Activated naive CD4-positive, alpha-beta T cell treated with anti-CD3 and anti-CD28 coated beads, Interleukin-2, amount 50 U/mL, for 16 hours (primary cell): ENCODE measurements around the gene PVALEF.

Source experiments
- DNase-seq: peaks from one replicate; pipeline ENCODE4 v3.0.0-alpha.2; 2020

PVALEF gene

DNA sequence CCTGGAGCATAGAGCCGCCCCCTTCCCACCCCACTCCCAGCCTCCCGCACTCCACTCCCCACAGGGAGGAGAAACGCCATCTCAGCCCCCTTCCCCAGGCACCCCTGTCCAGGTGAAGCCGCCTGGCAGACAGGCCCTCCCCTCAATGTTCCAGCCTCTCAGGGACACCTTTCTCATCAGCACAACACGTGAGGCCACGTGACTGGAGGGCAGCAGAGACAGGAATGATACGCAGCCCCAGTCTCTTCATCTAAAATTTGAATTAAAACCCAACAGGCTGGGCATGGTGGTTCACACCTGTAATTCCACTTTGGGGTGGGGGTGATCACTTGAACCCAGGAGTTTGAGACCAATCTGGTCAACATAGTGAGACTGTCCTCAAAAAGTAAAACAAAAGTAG is 20.9 kb downstream of the PVALEF start:
- DNase-seq, result no peak

GRCh38 chr17:81187120-81187519 is 21.8 kb downstream of the PVALEF start:
- DNase-seq, result no peak

DNA sequence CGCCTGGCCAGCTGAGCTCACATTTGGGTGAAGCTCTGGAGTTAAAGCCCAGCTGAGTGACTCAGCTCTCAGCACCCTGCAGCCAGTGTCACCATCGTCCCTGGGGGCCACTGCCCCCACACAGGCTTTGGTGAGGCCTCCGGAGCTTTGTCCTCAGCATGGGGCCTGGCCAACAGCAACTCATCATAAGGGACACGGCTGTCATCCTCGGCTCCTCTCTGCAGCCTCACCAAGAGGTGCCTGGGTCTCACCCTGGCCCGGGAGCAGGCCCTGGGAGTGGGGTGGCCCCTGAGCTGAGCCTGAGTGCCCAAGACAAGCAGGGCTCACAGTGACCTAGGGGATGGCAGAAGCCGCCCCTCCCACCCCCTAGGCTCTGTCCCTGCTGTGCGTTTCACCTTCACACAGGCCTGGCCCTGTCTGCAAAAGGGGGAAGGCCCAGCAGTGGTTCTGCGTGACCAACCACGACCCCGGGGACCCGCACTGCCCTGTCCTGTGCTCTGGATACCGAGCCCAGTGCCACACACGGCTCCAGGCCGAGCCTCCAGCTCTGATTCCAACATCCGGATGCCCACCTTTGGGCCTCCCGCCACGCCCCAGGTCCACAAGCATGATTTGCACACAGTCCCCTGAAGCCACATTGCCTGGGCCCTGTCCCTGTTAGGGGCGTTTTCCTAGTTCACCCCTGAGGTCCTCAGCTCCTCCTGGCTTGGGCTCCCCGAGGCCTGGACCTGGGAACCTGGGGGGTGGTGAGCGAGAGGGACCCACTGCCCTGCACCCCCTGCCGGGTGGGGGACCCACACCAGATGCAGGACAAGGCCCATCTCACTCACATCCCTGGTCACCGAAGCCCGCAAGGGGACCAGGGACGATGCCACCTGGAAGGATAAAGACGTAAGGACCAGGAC is 22.5 kb downstream of the PVALEF start:
- no peak for DNase-seq

DNA sequence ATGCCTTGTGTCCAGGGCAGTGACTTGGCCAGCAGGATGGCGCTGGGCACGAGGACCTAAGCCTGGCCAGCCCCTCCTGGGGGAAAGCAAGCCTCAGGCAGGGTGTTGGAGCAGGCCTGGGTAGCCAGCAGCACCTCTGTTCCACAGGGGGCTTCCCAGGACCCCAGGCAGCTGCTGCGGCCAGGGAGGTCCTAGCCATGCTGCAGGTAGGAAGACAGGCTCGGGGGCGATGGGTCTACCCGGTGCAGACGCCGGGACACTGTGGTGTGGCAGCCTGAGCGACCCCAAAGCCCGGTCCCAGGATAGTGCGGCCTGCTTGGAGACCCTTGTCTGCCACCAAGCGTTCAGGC is 23.2 kb downstream of the PVALEF start:
- no peak for DNase-seq

GRCh38 chr17:81189016-81189415 is 23.7 kb downstream of the PVALEF start:
- no peak for DNase-seq

DNA sequence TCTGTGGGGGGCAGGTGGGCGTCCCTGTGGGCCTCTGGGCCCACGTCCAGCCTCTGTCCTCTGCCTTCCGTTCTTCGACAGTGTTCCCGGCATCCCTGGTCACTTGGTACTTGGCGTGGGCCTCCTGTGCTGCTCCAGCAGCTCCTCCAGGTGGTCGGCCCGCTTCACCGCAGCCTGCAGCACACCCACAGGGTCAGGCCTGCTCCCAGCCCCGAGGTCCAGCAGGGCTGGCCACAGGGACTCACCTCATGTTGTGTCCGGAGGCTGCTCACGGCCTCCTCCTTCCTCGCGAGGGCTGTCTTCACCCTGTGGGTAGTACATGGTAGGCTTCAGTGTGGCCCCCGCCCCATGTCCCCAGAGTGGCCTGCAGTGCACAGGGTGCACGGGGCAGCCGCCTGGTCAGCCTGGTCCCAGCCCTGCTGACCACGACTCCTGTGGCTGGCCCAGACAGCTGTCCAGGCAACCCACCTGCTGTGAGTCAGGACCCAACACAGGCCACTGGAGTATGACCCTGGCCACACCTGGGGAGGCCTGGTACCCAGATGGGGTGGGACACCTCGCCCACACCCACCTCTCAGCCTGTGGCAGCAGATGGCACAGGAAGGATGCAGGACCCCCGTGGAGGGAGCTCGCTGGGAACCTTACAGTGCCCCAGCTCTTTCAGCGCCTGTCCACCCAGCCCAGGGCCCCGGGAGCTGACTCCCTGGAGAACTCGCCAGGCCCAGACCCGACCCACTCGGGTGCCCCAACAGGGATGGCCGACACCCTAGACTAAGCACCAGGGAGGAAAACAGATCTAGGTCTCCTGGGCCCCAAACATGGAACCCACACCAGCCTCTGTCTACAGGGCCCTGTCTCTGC is 24.6 kb downstream of the PVALEF start:
- DNase-seq, result no peak

DNA sequence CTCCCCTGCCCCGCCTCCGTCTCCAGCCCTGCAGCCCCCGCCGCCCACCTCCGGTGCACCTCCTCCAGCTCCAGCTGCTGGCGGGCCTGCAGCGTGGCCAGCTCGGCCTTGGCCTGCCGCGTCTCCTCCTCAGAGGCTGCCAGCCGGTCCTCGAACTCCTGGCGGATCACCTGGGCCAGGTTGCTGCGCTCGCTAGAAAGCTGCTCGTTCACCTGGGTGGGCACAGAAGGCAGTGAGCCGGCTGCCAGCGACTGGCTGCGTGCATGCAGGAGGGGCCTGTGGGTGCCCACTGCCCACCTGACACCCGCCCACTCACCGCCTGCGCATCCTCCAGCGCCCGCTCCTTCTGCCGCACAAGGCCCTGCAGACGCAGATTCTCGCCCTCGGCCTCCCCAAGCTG is 25.3 kb downstream of the PVALEF start:
- no peak for DNase-seq

DNA sequence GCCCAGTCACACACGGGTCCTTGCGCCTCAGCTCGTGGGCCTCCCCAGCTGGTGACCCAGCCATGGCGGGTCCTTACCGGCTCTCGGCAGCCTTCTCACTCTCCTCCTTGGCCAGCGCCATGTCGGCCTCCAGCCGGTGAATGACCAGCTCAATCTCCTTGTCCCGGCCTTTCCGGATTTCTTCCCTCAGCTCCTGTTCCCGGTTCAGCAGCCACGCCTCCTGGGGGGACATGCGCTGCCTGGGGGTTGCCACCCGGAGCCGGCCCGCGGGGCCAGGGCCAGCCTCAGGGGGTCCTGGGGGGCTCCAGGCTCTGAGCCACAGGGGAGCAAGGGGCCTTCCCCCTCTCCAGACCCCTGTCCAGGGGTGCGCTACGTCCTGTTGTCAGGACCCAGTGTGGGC is 25.8 kb downstream of the PVALEF start:
- no peak for DNase-seq

GRCh38 chr17:81191646-81192045 is 26.3 kb downstream of the PVALEF start:
- DNase-seq, result no peak

GRCh38 chr17:81192386-81193050 is 27.2 kb downstream of the PVALEF start:
- DNase-seq, result no peak

- no peak for DNase-seq
Observed at GRCh38 chr17:81193051-81193410, 27.7 kb downstream of the PVALEF start.

DNA sequence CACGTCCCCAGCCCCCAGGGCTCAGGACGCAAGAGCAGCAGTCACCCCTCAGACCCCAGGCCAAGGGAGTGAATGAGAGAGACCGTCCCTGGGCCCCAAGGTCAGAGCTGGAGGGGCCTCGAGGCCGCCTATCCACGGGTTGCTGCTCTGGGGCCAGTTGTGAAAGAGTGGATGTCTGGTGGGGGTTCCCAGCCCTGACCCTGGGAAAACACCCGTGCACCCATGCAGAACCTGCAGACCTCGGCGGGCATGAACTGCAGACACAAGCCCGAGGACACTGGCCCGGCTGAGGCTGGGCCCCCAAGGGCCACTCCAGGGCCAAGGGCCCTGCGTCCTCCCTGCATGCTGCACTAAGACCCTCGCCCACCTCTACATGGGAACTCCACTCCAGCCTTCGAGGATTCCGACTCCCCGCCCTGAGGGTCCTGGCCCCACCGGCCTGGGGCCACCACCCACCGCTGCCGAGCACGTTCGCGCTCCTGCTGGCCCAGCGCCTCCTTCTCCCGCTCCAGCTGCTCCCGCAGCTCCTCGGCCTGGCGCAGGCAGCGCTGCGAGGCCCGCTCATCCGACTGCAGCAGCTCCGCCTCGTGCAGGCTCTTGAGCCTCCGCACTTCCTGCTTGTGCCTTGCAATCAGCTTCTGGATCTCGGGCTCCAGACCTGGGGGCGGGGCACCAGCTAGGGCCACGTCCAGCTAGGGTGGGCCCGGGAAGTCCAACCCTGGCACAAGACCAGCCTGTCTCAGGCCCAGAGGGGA is 28.3 kb downstream of the PVALEF start:
- DNase-seq, result no peak

DNA sequence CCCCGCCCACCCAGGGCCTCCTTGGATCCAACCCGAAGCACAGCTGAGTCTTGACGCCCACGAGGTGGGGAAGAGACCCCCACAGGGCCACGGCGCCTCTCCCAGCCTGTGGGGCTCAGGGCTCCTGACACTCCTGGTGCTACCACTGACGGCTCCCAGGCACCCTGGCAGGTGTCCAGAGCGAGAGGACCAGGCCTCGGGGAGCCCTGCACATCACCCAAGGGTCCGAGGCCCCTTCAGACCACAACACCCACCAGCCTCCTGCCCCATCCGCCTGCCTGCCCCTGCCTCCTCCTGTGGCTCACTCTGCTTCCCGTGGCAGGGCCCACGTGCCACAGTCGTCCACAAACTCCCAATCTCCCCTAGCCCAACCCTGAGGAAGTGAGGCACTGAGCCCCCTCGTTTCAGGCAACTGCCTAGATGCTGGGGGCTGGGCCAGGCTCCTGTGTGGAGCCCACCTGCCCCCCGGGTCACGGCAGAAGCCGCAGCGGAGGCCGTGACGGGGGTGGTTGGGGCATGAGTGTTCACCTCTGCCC is 29.0 kb downstream of the PVALEF start:
- DNase-seq, result no peak

DNA sequence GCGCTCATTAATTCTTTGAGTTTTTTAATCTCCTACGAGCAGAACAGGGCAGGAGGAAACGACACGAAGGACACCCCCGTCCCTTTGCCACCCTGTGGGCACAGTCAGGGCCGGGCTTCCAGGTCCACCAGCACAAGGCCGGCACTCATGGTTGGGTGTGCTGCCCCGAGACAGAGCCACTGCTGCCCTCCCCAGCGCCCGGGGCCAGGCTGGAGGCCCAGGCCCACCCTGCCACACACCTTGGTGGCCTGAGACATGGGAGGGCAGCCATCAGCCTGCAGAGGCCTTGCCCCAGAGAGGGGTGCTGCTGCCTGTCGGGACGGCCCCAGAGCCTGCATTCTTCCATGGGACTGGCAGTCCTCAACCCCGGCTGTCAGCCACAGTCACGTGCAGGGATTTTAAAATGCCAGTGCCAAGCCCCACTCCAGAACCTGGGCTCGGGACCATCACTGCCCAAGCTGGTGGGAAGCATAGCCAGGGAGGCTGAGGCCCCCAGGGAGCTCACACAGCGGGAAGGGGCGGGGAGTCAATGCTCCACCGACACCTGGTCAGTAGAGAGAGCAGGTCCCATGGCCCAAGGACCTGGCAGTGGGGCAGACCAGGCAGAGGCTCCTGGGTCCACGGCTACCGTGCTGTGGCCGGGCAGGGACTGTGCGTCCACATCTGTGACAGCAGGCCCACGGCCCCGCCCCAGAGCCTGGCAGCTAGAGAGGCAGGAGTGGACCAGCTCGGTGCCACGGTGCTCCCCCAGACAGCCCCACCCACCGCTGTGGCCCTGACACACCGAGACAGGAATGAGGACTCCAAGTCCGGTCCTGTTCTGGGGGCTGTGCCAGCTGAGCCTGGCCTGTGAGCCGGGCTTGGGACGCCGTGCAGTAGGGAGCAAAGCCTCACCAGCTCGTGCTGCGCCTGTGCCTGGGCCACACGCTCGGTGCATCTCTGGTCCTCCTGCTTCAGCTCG is 29.9 kb downstream of the PVALEF start:
- DNase-seq, result no peak

DNA sequence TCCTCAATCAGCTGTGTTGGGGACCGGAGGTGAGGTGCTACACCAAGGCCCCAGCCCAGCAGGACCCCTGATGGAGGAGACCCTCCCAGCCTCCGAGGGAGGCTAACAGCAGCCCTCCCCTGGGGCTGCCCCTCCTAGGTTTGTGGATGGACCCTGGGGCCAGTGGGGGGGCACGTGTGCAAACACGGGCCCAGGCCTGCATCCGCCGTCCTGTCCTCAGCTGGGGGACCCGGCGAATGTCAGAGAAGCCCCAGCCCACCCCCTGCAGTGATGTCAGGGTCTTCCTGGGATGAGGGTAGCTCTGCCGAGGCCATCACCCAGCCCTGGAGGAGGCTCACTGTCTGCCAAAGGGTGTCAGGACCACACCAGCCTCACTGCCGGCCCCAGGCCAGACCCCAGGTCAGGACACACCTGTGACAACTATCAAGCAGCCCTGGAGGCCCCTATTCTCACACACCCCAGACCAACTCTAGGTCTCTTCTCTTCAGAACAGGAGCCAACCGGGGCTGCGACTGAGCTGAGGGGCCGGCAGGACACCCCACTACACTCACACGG is 30.7 kb downstream of the PVALEF start:
- no peak for DNase-seq

- DNase-seq, result no peak
Observed at GRCh38 chr17:81196505-81197408, 31.4 kb downstream of the PVALEF start.

DNA sequence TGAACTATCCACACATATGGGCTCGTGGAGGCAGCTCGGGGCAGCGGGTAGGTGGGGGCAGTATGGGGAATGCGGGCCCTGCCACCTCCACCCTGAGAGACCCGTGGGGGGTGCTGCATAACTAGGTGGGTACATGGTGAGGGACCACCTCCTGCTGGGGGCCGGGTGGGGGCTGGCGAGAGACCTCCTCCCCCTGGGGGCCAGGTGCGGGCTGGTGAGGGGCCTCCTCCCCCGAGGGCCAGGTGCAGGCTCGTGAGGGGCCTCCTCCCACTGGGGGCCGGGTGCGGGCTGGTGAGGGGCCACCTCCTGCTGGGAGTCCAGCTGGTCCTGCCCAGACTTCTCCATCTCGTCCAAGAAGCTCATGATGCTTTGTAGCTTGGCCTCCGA is 32.1 kb downstream of the PVALEF start:
- DNase-seq, result no peak

- no peak for DNase-seq
Observed at GRCh38 chr17:81197831-81198490, 32.7 kb downstream of the PVALEF start.

GRCh38 chr17:81198826-81199481 is 33.6 kb downstream of the PVALEF start:
- DNase-seq, result no peak
